Measurements from ENCODE around the gene RPTOR.
"Not testable (repeated sequence)": the region's sequence is repeated elsewhere in the genome, so short reads cannot be mapped to it uniquely, and the experiment has no call there.

RPTOR gene

DNA sequence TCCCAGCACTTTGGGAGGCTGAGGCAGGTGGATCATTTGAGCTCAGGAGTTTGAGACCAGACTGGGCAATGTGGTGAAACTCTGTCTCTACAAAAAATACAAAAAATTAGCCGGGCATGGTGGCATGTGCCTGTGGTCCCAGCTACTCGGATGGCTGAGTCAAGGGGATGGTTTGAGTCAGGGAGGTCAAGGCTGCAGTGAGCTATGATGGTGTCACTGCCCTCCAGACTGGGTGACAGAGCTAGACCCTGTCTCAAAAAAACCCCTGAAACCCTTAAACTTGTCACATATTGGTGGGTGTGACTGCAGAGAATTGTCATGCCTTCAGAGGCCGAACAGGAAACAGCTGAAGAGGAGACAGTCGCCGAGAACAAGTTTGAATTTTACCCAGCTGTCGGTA lies 13.4 kb downstream of the RPTOR start:
- no peak for DNase-seq

GRCh38 chr17:80559825-80560251 lies 15.2 kb downstream of the RPTOR start:
- DNase-seq: no peak

- DNase-seq: no peak
Measured at GRCh38 chr17:80561541-80562114, 17.0 kb downstream of the RPTOR start.

- DNase-seq: no peak
Measured at GRCh38 chr17:80564545-80564944, 19.9 kb downstream of the RPTOR start.

GRCh38 chr17:80565343-80566053 lies 20.9 kb downstream of the RPTOR start:
- DNase-seq: no peak

- no peak for DNase-seq
Measured at GRCh38 chr17:80566054-80566400, 21.4 kb downstream of the RPTOR start.

- DNase-seq: no peak
Measured at GRCh38 chr17:80568246-80568645, 23.6 kb downstream of the RPTOR start.

- no peak for DNase-seq
Measured at GRCh38 chr17:80569924-80570323, 25.3 kb downstream of the RPTOR start.

DNA sequence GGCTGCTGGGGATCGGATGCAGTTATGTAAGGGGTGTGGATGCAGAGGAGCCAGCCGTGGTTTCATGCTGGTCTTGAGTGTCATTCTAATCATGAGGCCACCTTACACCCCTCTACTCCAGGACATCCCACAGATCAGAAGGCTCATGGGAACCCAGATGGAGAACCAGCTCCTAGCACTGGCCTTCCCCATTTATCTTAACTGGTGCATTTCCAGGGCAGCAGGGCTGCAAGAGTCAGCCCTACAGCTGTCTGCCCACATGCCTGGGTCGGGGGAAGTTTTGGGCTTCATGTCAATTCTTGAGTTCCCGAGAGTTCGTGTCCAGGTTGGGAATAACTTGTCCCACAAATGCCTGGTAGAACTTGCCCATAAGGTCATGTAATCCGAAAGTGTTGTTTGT lies 29.1 kb downstream of the RPTOR start:
- DNase-seq: no peak

DNA sequence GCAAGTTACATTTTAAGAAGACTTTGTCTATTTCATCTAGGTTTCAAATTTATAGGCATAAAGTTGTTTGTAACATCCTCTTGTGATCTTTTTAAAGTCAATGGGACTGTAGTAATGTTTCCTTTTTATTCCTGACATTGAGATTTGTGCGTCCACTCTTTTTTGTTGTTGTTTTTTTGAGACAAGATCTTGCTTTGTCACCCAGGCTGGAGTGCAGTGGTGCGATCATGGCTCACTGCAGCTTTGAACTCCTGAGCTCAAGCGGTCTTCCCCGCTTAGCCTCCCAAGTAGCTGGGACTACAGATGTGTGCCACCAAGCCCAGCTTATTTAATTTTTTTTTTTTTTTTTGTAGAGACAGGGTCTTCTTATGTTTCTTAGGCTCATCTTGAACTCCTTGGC lies 29.9 kb downstream of the RPTOR start:
- DNase-seq: no peak

DNA sequence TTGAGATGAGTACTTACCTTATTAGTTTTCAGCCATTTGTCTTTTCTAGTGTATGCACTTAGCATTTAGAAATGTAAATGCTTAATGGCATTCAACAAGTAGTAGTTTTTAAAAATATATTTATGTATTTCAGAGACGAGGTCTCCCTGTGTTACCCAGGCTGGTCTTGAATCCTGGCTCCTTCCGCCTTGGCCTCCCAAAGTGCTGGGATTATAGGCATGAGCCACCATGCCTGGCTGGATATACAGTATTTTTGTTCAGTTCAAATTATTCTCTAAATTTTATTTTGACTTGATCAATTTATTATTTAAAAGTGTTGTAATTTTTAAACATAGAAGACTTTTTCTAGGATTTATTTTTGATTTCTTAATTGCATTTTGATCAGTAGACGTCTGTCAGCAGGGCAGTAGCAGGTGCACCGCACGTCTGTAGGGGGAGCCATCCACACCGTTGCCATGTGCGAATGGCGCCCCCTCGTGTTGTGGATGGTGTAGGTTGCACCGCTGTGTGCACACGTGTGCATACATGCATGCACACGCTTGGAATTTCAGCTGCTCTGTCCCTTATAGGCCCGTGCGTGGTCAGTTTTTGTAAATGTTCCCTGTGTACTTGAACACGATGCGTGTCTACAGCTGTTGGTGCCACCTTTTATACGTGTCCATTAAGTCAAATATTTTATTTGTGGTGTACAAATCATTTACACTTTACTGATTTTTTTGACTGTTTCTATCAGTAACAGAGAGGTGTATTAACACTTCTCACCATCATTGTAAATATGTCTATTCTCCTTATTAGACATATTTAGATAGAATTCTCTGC lies 30.6 kb downstream of the RPTOR start:
- DNase-seq: peak; percentile 92 to 94

GRCh38 chr17:80577876-80578570 lies 33.4 kb downstream of the RPTOR start:
- no peak for DNase-seq

DNA sequence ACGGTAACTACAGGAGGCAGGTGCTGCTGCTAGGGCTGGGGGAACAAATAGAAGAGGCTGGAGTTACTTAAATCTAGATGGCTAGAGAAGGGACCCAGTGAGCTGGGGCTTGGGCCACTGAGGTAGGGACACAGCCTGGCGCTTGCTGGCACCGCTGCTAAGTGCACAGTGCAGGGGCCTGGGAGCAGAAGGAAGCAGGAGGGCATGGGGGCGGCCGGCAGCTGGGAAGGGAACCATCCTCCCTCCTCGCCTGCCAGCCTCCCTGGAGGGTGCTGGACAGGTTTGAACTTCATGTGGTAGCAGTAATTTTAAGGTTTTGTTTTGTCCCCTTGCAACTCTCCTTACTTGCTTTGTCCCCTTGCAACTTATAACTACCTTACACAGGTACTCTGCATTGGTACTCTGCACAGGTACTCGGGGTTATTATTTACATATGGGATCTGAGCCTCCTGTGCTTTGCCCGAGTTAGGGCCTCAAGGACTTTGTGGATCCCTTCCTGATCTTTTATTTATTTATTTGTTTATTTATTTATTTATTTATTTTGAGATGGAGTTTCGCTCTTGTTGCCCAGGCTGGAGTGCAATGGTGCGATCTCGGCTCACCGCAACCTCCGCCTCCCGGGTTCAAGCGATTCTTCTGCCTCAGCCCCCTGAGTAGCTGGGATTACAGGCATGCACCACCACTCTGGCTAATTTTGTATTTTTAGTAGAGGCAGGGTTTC lies 34.2 kb downstream of the RPTOR start:
- DNase-seq: not testable (repeated sequence)

GRCh38 chr17:80582165-80582564 lies 37.5 kb downstream of the RPTOR start:
- DNase-seq: no peak

DNA sequence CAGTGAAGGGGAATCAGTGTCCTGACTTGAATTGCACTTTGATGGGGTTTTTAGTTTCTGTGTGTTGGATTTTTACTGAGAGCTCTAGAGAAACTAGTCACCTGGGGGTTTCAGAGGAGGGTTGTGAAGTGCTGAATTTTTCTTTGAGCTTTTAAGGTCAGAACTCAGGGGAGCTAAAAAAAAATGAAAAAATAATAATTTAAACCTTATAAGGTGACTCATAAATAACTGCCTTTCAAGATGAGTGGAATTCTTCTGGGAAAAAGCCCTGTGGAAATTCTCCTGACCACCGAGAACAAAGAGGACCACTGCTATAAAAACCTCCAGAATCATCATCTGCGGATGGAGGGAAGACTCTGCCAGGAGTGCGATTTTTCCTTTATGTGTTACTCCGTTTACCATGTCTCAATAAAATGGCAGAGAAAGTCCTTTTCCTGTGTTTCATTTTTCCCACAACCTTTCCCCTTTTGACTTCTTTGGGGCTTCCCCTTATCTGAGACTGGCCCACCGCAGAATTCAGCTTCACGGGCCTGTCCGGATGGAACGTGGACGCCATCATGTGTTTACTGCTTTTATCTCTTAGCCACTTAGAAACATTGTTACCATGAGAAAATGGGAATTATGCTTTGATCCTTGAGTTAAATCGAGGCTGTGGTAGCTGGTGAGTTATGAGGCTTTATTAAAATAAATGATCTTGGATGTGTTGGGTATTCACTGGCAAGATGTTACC lies 39.7 kb downstream of the RPTOR start:
- no peak for DNase-seq

- DNase-seq: no peak
Measured at GRCh38 chr17:80585890-80586845, 41.5 kb downstream of the RPTOR start.

GRCh38 chr17:80586846-80587228 lies 42.2 kb downstream of the RPTOR start:
- DNase-seq: no peak

DNA sequence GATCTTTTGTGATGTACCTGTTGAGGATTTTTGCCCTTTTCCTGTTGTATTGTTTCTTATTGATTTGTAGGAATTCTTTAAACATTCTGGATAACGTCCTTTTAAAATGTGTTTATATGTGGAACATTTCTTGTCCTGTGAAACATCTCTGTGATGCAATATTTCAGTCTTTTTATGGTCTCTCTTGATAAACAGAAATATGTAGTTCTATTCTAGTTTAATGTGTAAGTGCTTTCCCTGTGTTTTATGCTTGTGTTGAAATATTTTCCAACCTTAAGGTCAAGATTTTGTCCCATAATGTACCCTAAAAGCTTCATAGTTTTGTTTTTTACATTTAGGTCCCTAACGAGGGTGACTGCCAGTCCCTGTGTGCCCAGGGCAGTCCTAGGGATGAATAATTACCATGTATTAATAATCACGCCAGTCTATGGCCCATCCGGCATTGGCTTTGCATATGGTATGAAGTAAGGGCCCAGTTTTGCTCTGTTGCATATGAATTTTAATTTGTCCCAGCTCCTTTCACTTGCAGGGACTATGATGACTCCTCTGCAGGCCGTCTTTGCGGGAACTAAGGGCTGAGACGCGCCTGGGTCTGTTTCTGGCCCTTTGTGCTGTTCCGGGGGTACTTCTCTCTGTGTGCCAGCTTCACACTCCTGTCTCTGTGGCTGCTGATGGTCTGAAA lies 44.2 kb downstream of the RPTOR start:
- no peak for DNase-seq

DNA sequence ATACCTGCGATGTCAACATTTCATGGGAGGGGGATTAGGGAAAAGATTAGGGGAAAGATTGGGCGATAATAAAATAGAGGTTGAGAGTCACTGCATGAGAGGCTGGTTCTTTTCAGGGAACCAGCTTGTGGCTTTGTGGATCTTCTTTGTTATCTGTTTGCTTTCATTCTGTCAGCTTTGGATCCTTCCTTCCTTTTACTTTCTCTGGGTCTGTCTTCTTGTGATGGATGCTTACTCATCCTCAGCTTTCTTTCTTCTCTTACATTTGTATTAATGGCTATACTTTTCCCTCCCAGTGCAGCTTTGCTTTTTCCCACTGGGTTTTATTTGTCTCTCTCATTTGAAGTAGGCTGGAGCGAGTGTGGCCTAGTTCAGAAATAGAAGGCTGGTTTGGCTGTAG lies 47.1 kb downstream of the RPTOR start:
- no peak for DNase-seq

DNA sequence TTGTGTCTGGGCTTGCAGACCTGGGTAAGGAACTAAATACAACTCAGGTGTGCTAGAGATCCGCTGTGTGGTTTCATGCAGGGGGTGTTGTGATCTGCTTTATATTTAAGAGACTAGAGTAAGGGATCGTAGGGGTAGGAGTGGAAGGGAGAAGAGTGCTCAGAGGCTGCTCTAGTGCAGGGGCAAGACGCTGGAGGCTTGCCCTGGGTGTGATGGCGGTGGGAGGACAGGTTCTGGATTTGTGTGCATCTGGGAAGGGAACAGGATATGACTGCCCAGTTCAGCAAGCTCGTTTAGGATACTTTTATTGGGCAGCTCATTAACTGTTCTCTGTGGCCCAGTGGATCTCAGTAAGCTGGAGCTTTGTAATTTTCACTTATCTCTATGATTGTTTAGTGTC lies 47.6 kb downstream of the RPTOR start:
- no peak for DNase-seq
